ENCODE data around the gene PPP1R9B.

PPP1R9B gene

GRCh38 chr17:50166518-50167181 lies 16.2 kb upstream of the PPP1R9B start:
- Histone ChIP-seq H3K27ac (ENCODE audit: low read depth, low read length) (no peak overlapping the region), H3K9me3 (ENCODE audit: control insufficient read depth, insufficient read depth, low read length) (no peaks in the 10 kb centered on the region), H3K9me2 (replicated peaks; ENCODE audit: control insufficient read depth, low read length) (no peaks in the 10 kb centered on the region), H3F3A (ENCODE audit: control insufficient read depth, insufficient read depth) (no peaks in the 10 kb centered on the region), H3K79me2 (ENCODE audit: control insufficient read depth, low read length) (no peaks in the 10 kb centered on the region), H3K4me3 (ENCODE audit: low read length) (no peak overlapping the region), H3K4me1 (ENCODE audit: control insufficient read depth, low read length) (peaks cover 19% of the 10 kb centered on the region), H4K20me1 (ENCODE audit: control insufficient read depth, insufficient read depth, low read depth, low read length) (no peaks in the 10 kb centered on the region), H3K4me2 (ENCODE audit: low read length) (no peak overlapping the region), H3K27me3 (ENCODE audit: control insufficient read depth, low read length) (peaks cover 32% of the 10 kb centered on the region), H3K36me3 (ENCODE audit: control insufficient read depth, low read length) (no peaks in the 10 kb centered on the region)
- TF ChIP-seq, protein P1, sequence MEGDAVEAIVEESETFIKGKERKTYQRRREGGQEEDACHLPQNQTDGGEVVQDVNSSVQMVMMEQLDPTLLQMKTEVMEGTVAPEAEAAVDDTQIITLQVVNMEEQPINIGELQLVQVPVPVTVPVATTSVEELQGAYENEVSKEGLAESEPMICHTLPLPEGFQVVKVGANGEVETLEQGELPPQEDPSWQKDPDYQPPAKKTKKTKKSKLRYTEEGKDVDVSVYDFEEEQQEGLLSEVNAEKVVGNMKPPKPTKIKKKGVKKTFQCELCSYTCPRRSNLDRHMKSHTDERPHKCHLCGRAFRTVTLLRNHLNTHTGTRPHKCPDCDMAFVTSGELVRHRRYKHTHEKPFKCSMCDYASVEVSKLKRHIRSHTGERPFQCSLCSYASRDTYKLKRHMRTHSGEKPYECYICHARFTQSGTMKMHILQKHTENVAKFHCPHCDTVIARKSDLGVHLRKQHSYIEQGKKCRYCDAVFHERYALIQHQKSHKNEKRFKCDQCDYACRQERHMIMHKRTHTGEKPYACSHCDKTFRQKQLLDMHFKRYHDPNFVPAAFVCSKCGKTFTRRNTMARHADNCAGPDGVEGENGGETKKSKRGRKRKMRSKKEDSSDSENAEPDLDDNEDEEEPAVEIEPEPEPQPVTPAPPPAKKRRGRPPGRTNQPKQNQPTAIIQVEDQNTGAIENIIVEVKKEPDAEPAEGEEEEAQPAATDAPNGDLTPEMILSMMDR (IDR thresholded peaks at IDR 0.05; ENCODE audit: low read depth, low read length, poor library complexity, severe bottlenecking) = no peak
- no peak for TF ChIP-seq EZH2phosphoT487 (IDR thresholded peaks at IDR 0.05; ENCODE audit: borderline replicate concordance, low read length)

DNA sequence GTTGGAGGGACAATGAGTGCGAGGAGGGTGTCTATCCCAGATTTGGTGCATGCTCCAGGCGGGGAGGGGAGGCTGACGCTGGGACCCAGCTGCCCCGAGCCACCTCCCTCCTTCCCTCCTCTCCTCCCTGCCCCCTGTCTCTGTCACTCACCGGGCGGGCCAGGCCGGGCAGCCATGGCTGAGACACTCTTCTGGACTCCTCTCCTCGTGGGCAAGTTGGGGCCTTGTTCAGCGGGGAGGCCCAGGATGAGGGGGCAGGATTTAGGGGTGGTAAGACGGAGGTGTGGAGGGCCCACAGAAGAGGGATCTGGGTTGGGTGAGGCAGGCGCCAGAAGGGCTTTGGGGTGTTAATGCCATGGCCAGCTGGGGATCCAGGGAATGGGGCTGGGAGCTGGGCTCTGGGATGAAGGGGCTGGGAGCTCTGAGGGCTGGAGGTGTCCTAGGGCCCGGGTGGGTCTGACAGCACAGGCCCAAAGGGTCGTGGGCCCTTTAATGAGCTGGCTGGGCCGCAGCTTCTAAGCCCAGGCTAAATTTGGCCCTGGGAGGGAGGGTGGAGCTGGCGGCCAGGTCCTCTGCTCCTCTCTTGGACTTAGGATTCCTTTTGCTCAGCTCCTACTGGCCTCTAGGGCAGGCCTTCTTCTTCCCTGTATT lies 15.5 kb upstream of the PPP1R9B start, which contains the start of gene SGCA:
TSS of gene SGCA (plus strand) at position 139 of the 651 bp plus-strand sequence. CDS start at position 175, 36 bp downstream.
- Histone ChIP-seq H3K27me3 (ENCODE audit: control insufficient read depth, low read length) (peaks cover 31% of the 10 kb centered on the region), H3K4me2 (ENCODE audit: low read length) (no peak within 1 kb of the TSS), H3K79me2 (ENCODE audit: control insufficient read depth, low read length) (no peaks in the 10 kb centered on the region), H3K36me3 (ENCODE audit: control insufficient read depth, low read length) (no peaks in the 10 kb centered on the region), H3K9me2 (replicated peaks; ENCODE audit: control insufficient read depth, low read length) (no peaks in the 10 kb centered on the region), H3K4me1 (ENCODE audit: control insufficient read depth, low read length) (peaks cover 24% of the 10 kb centered on the region), H3K27ac (ENCODE audit: low read depth, low read length) (no peak within 1 kb of the TSS), H3K4me3 (ENCODE audit: low read length) (no peak within 1 kb of the TSS), H3F3A (ENCODE audit: control insufficient read depth, insufficient read depth) (no peaks in the 10 kb centered on the region), H3K9me3 (ENCODE audit: control insufficient read depth, insufficient read depth, low read length) (no peaks in the 10 kb centered on the region), H4K20me1 (ENCODE audit: control insufficient read depth, insufficient read depth, low read depth, low read length) (no peaks in the 10 kb centered on the region)
- TF ChIP-seq EZH2phosphoT487 (IDR thresholded peaks at IDR 0.05; ENCODE audit: borderline replicate concordance, low read length) = no peak

GRCh38 chr17:50165466-50165865 lies 15.0 kb upstream of the PPP1R9B start:
- Histone ChIP-seq H3K27ac (ENCODE audit: low read depth, low read length) (no peak overlapping the region), H3K9me3 (ENCODE audit: control insufficient read depth, insufficient read depth, low read length) (no peaks in the 10 kb centered on the region), H3K4me1 (ENCODE audit: control insufficient read depth, low read length) (peaks cover 29% of the 10 kb centered on the region), H3K27me3 (ENCODE audit: control insufficient read depth, low read length) (peaks cover 32% of the 10 kb centered on the region), H3F3A (ENCODE audit: control insufficient read depth, insufficient read depth) (no peaks in the 10 kb centered on the region), H3K79me2 (ENCODE audit: control insufficient read depth, low read length) (no peaks in the 10 kb centered on the region), H3K4me3 (ENCODE audit: low read length) (no peak overlapping the region), H3K36me3 (ENCODE audit: control insufficient read depth, low read length) (no peaks in the 10 kb centered on the region), H3K9me2 (replicated peaks; ENCODE audit: control insufficient read depth, low read length) (no peaks in the 10 kb centered on the region), H3K4me2 (ENCODE audit: low read length) (no peak overlapping the region), H4K20me1 (ENCODE audit: control insufficient read depth, insufficient read depth, low read depth, low read length) (no peaks in the 10 kb centered on the region)
- TF ChIP-seq EZH2phosphoT487 (IDR thresholded peaks at IDR 0.05; ENCODE audit: borderline replicate concordance, low read length) = no peak
- TF ChIP-seq, protein P1 (IDR thresholded peaks at IDR 0.05; ENCODE audit: low read depth, low read length, poor library complexity, severe bottlenecking) = no peak

- Histone ChIP-seq H4K20me1 (ENCODE audit: control insufficient read depth, insufficient read depth, low read depth, low read length) (no peaks in the 10 kb centered on the region), H3K4me2 (ENCODE audit: low read length) (no peak overlapping the region), H3K4me1 (ENCODE audit: control insufficient read depth, low read length) (peaks cover 29% of the 10 kb centered on the region), H3K9me2 (replicated peaks; ENCODE audit: control insufficient read depth, low read length) (no peaks in the 10 kb centered on the region), H3K36me3 (ENCODE audit: control insufficient read depth, low read length) (no peaks in the 10 kb centered on the region), H3K9me3 (ENCODE audit: control insufficient read depth, insufficient read depth, low read length) (no peaks in the 10 kb centered on the region), H3K27me3 (ENCODE audit: control insufficient read depth, low read length) (peaks cover 28% of the 10 kb centered on the region), H3F3A (ENCODE audit: control insufficient read depth, insufficient read depth) (peaks cover 3% of the 10 kb centered on the region; the same call in 1 of the 2 replicates), H3K27ac (ENCODE audit: low read depth, low read length) (no peak overlapping the region), H3K4me3 (ENCODE audit: low read length) (no peak overlapping the region), H3K79me2 (ENCODE audit: control insufficient read depth, low read length) (no peaks in the 10 kb centered on the region)
- TF ChIP-seq, protein P1 (IDR thresholded peaks at IDR 0.05; ENCODE audit: low read depth, low read length, poor library complexity, severe bottlenecking) = no peak
- TF ChIP-seq EZH2phosphoT487 (IDR thresholded peaks at IDR 0.05; ENCODE audit: borderline replicate concordance, low read length) = no peak
Measured at GRCh38 chr17:50165066-50165465, 14.6 kb upstream of the PPP1R9B start.
